ENCODE results near the gene TIMP3.
"Not testable (repeated sequence)": the region's sequence is repeated elsewhere in the genome, so short reads cannot be mapped to it uniquely, and the experiment has no call there.

TIMP3 gene

GRCh38 chr22:32801537-32802236 is at the start of gene TIMP3:
Gene TIMP3 (plus strand): TSS chr22:32801705. CDS start chr22:32802002, 297 bp downstream.
- no peak for FAIRE-seq

- no peak for FAIRE-seq
Measured at GRCh38 chr22:32752326-32752725, 49.2 kb upstream of the TIMP3 start.

GRCh38 chr22:32752816-32753520 is 48.5 kb upstream of the TIMP3 start:
- FAIRE-seq = no peak

DNA sequence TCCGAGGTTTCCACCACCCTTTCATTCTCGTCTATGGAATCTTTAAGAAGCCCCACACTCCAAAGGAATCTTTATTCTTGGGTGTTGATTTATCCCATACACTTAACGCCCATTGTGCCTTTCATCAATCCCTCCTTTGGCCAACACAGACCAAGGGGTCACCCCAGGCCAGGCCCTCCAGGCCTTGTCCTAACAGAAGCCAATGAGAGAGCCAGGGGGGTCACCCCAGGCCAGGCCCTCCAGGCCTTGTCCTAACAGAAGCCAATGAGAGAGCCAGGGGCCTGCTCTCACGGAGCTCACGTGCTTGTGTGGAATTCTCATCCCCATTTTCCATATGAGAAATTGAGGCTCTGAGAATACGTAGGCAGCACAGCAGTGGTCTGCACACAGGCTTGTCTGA is 47.9 kb upstream of the TIMP3 start:
- no peak for FAIRE-seq

DNA sequence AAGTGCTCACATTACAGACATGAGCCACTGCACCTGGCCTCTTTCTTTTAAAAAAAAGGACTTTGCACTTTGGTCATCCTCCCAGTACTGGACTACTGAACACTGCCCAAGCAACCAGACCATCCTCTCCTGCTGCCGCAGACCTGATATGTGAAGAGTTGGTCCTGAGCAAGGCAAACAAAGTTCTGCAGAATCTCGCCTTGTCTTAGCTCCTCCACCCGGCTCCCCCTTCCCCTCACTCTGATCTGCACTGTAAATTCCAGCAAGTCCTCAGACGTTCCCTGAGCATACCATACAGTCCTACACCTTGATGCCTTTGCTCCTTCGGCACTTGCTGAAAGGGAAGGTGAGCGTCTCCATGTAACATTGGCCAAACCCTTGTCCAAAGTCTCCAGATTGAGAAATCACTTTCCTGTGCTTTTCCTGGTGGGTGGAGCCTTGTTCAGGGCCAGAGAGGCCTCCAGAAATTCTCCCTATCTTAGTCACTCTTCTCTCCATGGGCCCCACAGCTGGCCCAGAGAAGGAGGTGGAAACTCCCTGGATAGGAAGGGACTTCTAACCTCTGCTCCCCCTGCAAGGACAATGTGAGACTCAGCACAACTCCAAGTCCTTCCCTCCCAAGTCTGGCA is 47.0 kb upstream of the TIMP3 start:
- FAIRE-seq = no peak

DNA sequence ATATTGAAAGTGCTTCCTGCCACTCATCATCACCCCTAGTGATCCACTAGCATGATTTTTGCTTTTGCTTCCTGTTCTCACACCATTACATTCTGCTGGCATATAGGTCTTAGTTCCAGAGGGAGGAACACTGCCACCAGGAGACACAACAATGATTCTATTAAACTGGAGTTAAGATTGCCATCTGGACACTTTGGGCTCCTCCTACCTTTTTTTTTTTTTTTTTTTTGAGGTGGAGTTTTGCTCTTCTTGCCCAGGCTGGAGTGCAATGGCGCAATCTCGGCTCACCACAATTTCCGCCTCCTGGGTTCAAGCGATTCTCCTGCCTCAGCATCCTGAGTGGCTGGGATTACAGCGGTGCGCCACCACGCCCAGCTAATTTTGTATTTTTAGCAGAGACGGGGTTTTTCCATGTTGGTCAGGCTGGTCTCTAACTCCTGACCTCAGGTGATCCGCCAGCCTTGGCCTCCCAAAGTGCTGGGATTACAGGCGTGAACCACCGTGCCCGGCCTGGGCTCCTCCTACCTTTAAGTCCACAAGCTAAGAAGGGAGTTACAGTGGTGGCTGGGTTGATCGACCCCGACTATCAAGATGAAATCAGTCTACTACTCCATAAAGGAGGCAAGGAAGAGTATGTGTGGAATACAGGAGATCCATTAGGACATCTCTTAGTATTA is 44.3 kb upstream of the TIMP3 start:
- FAIRE-seq = not testable (repeated sequence)

DNA sequence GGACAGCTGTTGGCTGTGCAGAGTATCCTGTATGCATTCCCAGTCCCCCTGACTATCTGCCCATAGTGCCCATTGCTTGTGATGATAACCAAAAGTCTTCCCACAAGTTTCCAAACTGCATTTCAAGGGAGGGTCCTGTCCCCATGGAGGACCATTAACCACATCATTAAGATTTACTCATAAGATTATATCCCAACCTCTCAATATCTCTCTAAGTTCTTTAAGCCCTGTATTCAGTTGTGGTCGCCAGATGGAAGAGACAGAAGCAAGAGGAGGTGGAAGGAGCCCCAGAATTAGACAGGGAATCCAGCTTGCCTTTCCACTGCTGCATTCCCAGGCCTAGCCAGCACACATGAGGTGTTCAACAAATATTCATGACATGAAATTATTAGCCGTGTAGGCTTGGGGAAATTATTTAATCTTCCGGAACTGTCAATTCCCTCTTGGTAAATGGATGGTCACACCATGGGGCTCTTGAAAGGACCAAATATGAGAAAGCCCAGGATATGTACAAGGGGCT is 42.6 kb upstream of the TIMP3 start:
- no peak for FAIRE-seq

DNA sequence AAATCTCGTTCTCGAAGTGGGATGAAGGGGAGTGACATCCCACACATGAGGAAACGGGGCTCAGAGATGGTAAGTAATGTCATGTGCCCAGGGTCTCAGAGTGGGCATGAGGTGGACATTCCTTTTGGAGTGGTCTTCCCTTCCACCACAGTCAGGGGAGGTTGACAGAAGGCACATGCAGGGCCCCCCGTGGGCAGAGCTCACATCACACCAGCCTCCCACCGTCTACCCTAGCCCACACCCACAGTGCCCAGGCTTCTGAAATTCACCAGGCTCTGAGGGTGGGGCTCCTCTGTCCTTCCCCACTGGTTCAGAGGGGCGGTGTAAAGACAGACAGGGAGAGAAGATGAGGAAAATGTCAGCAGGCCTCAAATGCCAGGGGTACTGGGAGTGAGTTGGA is 41.1 kb upstream of the TIMP3 start:
- no peak for FAIRE-seq

DNA sequence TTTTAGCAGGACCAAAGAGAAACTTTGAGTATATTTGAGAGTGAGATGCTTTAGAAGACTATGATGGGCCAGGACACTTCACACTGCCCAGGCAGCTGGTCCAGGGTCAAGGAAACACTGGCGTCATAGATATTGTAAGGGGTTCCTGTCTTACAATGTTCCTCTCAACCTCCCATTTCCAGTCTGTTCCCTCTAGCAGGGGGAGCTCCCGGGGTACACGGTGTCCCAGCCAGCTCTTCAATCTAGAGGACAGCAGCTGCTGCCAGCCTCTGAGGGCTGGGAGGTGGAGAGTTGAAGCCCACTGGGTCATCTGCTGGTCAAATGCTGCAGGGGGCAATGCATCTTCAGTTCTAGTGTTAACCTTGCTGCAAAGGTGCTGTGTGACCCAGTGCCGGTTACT is 40.7 kb upstream of the TIMP3 start:
- no peak for FAIRE-seq

DNA sequence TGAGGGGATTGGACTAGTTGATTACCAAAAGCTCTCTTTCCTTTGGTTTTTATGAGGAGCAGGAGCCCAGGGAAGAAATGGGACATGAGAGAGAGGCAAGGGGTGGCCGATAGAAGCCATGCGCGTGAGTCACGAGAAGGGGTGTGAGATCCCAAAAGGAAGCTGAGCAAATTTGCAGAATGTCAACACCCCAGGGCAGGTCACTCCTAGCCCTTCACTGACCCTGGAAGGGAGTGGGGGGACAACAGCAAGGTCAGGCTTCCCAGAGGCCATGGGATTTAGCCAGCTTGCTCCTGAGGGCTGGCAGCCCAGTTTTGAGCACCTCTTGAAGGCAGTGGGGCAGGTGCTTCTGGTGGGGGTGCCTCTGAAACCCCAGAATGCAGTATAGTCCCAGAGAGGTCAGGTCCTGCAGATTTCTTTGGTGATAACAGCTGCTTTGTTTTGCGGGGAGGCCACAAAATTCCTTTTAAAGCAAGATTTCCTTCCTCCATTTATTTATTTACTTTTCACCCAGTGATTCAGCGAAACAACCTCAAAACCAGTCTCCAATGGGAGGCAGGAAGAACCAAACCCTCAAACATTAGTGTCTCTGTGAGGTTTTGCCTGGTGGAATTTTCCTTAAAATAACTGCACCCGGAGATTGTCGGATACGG is 40.1 kb upstream of the TIMP3 start:
- FAIRE-seq = no peak

DNA sequence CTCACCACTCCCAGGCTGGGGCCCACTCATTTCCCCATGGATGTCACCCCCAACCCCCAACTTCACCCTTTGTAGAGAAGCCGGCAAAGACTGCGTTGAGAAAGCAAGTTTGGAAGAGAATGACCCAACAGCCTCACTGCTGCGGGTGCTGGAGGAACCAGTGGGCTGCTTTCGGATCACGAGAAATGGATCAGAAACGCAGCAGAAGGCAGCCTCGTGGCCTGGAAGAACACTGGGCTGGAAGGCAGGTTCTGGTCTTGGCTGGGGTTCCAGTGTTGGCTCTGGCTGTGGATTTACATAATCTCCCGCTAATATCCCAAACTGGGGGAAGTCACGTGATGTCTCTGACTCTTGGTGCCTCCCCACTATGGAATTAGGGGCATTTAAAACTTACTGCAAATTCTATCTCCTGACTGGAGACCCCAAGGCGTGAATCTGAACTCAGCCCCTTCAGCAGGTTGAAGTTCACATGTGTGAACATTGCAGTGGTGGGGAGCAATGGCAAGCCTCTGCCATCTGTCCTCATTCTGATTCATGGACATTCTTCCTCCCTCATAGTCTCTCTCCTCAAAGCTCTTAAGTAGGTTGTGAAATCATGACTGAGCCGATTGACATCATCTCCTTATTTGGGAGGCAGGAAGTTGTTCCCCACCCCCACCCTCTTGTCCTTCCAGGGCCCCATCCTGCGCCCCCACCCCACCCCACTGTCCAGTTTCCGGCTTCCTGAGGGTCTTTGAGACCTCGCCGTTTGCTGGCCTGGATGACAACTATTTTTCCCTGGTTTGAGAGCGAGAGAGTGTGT is 37.0 kb upstream of the TIMP3 start:
- no peak for FAIRE-seq

DNA sequence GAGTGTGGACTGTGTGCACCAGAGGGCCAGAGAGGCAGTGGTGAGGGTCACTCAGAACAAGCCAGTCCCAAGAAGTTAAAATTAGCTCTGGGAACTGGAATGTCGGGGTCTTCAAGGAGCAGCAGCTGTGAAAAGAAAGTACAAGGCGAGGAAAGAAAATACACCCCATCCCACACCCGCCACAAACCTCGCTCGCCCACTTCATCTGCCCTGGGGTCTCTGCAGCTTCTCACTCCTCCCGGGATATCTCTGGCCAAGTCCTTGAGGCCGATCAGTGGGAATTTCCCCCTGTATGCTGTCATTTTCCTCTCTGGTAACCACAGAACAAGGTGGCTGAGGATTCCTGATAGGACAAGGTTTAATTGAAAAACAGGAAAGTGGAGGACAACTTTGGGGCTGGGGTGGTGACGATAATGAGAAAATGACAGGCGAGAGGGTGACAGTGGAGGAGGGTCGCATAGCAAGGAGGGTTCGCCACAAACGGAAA is 36.3 kb upstream of the TIMP3 start:
- FAIRE-seq = no peak

DNA sequence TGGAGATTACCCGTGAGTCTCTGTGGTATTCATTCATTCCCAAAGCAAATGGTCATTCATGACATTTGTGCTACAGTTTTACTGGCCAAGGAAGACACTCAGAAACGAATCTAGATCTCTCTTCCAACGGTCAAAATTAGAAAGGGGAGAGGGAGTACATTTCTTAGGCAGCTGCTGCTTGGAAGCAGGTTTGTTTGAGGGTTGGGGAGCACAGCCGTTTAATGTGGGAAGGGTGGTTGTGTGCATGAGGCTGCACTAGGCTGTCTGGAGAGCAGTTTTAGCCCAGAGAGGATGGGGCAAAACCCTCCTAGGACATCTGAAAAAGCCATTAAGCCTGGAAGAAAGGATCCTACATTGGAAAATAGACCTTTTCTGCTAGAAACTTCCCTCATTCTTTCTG is 29.7 kb upstream of the TIMP3 start:
- no peak for FAIRE-seq

DNA sequence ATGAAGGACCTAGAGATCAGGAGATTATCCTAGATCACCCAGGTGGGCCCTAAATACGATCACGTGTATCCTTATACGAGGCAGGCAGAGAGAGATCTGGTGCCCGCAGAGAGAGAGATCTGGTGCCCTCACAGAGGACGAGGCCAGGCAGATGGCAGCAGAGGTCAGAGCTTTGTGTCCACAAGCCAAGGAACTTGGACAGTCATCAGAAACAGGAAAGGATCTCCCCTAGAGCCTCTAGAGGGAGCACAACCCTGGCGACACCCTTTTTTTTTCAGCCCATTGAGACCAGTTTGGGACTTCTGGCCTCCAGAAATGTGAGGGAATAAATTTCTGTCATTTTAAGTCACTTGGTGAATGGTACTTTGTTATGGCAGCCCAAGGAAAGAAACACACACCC is 25.5 kb upstream of the TIMP3 start:
- FAIRE-seq = no peak

- FAIRE-seq = no peak
Measured at GRCh38 chr22:32776397-32776796, 25.1 kb upstream of the TIMP3 start.

DNA sequence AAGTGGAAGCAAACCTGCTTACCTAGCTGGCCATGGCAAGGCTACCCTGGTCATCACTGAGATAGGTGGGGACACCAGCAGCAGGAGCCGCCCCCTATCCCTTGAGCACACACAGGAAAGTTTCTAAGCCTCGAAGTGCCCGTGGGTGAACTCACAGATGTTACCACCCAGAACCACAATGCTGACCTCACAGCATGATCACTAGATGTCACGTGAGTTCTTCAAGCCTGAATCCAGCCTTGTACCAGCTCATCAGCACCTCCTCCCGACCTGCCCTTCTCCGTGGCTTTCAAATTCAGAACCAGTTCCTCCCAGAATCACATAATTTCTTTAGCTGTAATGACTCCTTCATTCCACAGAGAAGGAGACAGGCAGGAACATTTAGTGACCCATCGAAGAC is 24.7 kb upstream of the TIMP3 start:
- FAIRE-seq = no peak

- FAIRE-seq = no peak
Measured at GRCh38 chr22:32777987-32778386, 23.5 kb upstream of the TIMP3 start.

GRCh38 chr22:32780726-32781310 is 20.7 kb upstream of the TIMP3 start:
- FAIRE-seq = no peak

- no peak for FAIRE-seq
Measured at GRCh38 chr22:32781695-32782094, 19.8 kb upstream of the TIMP3 start.

DNA sequence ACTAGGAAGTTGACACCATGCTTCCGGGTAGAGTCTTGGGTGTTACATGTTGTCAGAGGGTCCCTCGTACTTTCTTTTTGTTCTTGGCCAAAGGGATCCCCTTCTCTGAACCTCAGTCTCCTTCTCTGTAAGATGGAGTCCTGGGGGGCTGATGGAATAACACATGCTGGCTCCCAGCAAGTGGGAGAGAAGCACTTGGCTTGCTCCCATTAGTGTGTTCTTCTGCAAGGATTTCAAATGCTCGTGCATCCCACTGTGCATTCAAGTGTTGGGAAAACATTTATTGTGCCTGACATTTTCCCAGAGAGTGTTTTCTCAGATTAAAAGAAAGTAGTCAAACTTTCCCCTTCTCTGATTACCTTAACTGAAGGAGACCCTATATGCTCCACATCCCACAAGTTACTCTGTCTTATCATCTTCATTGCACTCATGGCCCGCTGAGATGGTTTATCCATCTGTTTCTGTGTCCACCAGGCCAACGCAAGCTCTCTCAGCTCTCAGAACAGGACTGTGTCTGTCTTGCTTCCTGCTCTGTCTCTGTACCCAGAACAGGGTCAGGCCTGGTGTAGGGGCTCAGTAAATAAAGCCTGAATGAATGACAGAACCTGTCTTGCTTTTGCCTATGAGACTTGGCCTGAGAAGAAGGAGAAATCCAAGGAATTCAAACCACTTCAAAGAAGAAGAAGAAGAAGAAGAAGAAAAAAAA is 16.0 kb upstream of the TIMP3 start:
- FAIRE-seq = no peak

DNA sequence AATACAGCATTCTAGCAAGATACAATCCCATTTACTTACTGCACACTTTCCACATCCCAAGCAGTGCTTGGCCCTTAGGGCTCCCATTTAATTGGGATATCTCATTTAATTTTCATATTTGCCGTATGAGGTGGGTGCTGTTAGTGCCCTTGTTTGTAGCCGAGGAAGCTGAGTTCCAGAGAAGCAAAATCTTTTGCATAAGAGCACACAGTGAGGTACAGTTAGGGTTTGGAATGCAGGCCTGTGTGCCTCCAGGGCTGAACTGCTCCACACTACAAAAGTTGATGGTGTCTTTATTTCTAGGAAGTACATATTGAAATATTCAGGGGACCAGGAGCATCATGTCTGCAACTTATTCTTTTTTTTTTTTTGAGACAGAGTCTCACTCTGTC is 15.5 kb upstream of the TIMP3 start:
- no peak for FAIRE-seq

Measured in G401.6 (cell line).